HG02885 (cell line): ENCODE results near the gene ANXA2.
"Not testable (repeated sequence)": the region's sequence is repeated elsewhere in the genome, so short reads cannot be mapped to it uniquely, and the experiment has no call there.

Experiments
- ATAC-seq: cut with Tn5 transposase; IDR thresholded peaks from one replicate; pipeline ENCODE4 v1.9.1; 2021; ENCODE audit warnings: mild to moderate bottlenecking; ENCODE audit not compliant: unreplicated experiment, poor library complexity

ANXA2 gene

GRCh38 chr15:60397772-60398445 is at the start of gene ANXA2:
Gene ANXA2, minus strand, starts transcription at chr15:60397986. Its CDS starts 11,911 bp downstream, at chr15:60386075.
- ATAC-seq: peak; percentile 75

GRCh38 chr15:60444289-60444912 is 46.6 kb upstream of the ANXA2 start:
- ATAC-seq: no peak

GRCh38 chr15:60442763-60443162 is 45.0 kb upstream of the ANXA2 start:
- ATAC-seq: no peak

- no peak for ATAC-seq
Observed at GRCh38 chr15:60442031-60442650, 44.4 kb upstream of the ANXA2 start.

GRCh38 chr15:60441331-60441730 is 43.5 kb upstream of the ANXA2 start:
- no peak for ATAC-seq

- no peak for ATAC-seq
Observed at GRCh38 chr15:60438646-60439045, 40.9 kb upstream of the ANXA2 start.

- ATAC-seq: no peak
Observed at GRCh38 chr15:60428935-60429334, 31.1 kb upstream of the ANXA2 start.

- no peak for ATAC-seq
Observed at GRCh38 chr15:60426870-60427508, 29.2 kb upstream of the ANXA2 start.

- ATAC-seq: no peak
Observed at GRCh38 chr15:60425461-60425860, 27.7 kb upstream of the ANXA2 start.

GRCh38 chr15:60424006-60424405 is 26.2 kb upstream of the ANXA2 start:
- no peak for ATAC-seq

GRCh38 chr15:60423537-60423936 is 25.8 kb upstream of the ANXA2 start:
- ATAC-seq: no peak

- ATAC-seq: no peak
Observed at GRCh38 chr15:60421544-60421943, 23.8 kb upstream of the ANXA2 start.

GRCh38 chr15:60420203-60420716 is 22.5 kb upstream of the ANXA2 start:
- no peak for ATAC-seq

GRCh38 chr15:60419753-60420152 is 22.0 kb upstream of the ANXA2 start:
- no peak for ATAC-seq

- no peak for ATAC-seq
Observed at GRCh38 chr15:60418096-60418495, 20.3 kb upstream of the ANXA2 start.

GRCh38 chr15:60417112-60417511 is 19.3 kb upstream of the ANXA2 start:
- no peak for ATAC-seq

- ATAC-seq: no peak
Observed at GRCh38 chr15:60416484-60416883, 18.7 kb upstream of the ANXA2 start.

GRCh38 chr15:60414016-60414682 is 16.4 kb upstream of the ANXA2 start:
- no peak for ATAC-seq

GRCh38 chr15:60413231-60413824 is 15.5 kb upstream of the ANXA2 start:
- ATAC-seq: no peak

GRCh38 chr15:60412807-60413206 is 15.0 kb upstream of the ANXA2 start:
- not testable (repeated sequence) for ATAC-seq
